Measurements from ENCODE around the gene ZCCHC7.

ZCCHC7 gene

GRCh38 chr9:37165644-37166043 is 45.3 kb downstream of the ZCCHC7 start:
- no peak overlapping the region for H3K27ac ChIP-seq
- no peak for TF ChIP-seq ZFX (IDR thresholded peaks at IDR 0.05)
- TF ChIP-seq CTCF (conservative IDR thresholded peaks at IDR 0.05): no peak

GRCh38 chr9:37167456-37168047 is 47.2 kb downstream of the ZCCHC7 start:
- H3K27ac ChIP-seq: no peak overlapping the region
- no peak for TF ChIP-seq CTCF (conservative IDR thresholded peaks at IDR 0.05)
- no peak for TF ChIP-seq ZFX (IDR thresholded peaks at IDR 0.05)

- TF ChIP-seq CTCF (conservative IDR thresholded peaks at IDR 0.05) (no peak), ZFX (IDR thresholded peaks at IDR 0.05) (no peak)
Measured at GRCh38 chr9:37172557-37172956, 52.2 kb downstream of the ZCCHC7 start.

GRCh38 chr9:37174247-37174646 is 53.9 kb downstream of the ZCCHC7 start:
- TF ChIP-seq CTCF (conservative IDR thresholded peaks at IDR 0.05): no peak
- TF ChIP-seq ZFX (IDR thresholded peaks at IDR 0.05): no peak
- H3K27ac ChIP-seq: no peak overlapping the region

More at GRCh38 chr9:37172557-37172956, 52.2 kb downstream of the ZCCHC7 start:
- no peak overlapping the region for H3K27ac ChIP-seq

GRCh38 chr9:37178742-37179141 is 58.4 kb downstream of the ZCCHC7 start:
- TF ChIP-seq CTCF (conservative IDR thresholded peaks at IDR 0.05) (no peak), ZFX (IDR thresholded peaks at IDR 0.05) (no peak)
- H3K27ac ChIP-seq: no peak overlapping the region

- TF ChIP-seq ZFX (IDR thresholded peaks at IDR 0.05): no peak
- TF ChIP-seq CTCF (conservative IDR thresholded peaks at IDR 0.05): no peak
Measured at GRCh38 chr9:37179576-37179975, 59.2 kb downstream of the ZCCHC7 start.

GRCh38 chr9:37180138-37180537 is 59.8 kb downstream of the ZCCHC7 start:
- no peak overlapping the region for H3K27ac ChIP-seq
- TF ChIP-seq ZFX (IDR thresholded peaks at IDR 0.05) (no peak), CTCF (conservative IDR thresholded peaks at IDR 0.05) (no peak)

More at GRCh38 chr9:37179576-37179975, 59.2 kb downstream of the ZCCHC7 start:
- no peak overlapping the region for H3K27ac ChIP-seq

Measured in C4-2B (cell line).